GM10847 (cell line): ENCODE results near the gene FERMT1.

Experiments used
- POLR2A ChIP-seq: IDR thresholded peaks from 2 replicates; pipeline ENCODE4 v1.6.1; 2011; ENCODE audit not compliant: insufficient read length; ENCODE audit errors: extremely low read depth

Gene FERMT1, protein sequence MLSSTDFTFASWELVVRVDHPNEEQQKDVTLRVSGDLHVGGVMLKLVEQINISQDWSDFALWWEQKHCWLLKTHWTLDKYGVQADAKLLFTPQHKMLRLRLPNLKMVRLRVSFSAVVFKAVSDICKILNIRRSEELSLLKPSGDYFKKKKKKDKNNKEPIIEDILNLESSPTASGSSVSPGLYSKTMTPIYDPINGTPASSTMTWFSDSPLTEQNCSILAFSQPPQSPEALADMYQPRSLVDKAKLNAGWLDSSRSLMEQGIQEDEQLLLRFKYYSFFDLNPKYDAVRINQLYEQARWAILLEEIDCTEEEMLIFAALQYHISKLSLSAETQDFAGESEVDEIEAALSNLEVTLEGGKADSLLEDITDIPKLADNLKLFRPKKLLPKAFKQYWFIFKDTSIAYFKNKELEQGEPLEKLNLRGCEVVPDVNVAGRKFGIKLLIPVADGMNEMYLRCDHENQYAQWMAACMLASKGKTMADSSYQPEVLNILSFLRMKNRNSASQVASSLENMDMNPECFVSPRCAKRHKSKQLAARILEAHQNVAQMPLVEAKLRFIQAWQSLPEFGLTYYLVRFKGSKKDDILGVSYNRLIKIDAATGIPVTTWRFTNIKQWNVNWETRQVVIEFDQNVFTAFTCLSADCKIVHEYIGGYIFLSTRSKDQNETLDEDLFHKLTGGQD

DNA sequence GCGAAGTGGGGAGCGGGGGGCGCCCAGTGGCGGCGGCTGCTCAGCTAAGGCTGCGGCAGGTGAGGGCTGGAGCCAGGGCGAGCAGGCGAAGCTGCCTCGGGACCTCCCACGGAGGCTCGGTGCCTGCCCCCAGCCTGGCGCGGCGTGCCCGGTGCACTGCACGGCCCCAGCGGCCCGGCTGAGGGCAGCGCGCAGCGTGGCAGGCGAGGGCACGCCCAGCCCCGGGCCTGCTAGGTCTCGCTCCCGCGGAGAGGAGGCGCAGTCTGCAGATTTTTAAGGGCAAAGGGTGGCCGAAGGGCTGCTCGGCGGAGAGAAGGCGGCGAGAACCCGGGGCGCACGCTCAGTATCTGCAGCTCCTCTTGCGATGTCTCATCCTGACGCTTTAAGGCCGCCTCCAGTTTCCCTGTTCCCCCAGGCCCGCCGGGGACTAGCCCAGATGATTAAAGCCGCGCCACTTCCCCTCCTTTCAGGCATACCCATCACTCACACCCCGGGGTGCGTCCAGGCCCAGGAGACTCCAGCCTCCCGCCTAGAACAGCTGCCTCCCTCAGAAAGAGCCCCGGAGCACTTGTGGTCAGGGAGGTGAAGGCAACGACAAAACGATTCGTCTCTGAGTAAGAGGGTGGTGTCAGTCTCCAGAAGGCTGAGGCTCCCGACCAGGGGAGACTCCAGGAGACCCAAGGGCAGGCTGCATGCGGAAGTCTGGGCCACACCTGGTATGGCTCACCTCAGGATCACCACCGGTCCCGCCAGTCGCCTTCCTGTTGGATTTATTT, at the start of gene FERMT1:
Gene FERMT1, minus strand, starts transcription at position 158 of the 776 bp plus-strand sequence. CDS start 3,476 bp downstream, outside the sequence.
- TF ChIP-seq POLR2A: no peak

DNA sequence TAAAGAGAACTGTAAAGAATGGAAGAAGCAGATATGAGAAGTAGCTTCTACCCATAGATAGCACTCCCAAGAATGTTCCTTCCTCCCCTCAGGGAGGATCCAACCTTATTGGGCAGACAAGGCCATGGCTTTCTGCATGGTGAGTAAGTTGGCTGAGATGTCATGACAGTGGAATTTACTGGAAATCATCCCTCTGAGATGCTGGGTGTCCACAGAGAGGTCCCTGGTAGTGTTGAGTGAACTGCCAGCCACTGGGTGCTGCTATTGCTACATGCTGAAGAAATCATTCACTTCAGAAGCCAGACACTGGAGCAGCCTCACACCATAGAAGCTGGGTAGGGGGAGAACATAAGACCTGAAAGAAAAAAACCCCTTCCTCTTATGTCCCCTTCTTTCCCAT, 46.4 kb upstream of the FERMT1 start:
- no peak for TF ChIP-seq POLR2A

DNA sequence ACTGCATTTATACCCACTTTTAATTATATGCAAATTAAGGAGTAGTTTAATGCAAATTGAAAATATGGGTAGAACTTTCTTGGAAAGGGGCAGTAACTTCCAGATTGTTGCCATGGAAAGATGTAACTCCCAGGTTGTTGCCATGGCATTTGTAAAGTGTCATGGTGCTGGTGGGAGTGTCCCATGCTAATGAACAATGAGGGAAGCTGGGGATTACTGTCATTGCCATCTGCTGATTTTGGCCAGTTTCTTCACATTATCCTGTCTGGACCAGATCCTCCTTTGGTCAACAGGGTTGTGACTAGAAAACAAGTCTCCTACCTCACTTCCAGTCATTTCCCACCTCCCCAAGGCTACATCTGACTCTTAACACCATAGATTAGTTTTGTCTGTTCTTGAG, 45.4 kb upstream of the FERMT1 start:
- no peak for TF ChIP-seq POLR2A

DNA sequence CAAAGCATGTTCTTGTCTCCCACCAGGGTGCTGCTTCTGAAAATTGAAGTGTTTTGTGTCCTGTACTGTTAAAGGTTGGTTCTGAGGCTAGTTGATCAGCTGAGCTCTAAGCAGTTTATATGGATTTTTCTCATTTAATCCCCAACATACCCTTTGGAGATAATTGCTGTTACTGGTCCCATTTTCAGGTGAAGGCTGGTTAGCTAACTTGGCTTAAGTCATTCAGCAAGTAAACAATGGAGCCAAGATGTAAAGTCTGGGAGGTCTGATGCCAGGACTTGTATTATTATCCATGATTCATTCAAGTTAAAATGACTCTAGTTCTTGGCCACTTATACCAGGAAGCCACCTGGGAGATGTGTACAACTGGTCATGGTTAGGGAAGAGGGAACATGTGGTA, 42.5 kb upstream of the FERMT1 start:
- TF ChIP-seq POLR2A: no peak

DNA sequence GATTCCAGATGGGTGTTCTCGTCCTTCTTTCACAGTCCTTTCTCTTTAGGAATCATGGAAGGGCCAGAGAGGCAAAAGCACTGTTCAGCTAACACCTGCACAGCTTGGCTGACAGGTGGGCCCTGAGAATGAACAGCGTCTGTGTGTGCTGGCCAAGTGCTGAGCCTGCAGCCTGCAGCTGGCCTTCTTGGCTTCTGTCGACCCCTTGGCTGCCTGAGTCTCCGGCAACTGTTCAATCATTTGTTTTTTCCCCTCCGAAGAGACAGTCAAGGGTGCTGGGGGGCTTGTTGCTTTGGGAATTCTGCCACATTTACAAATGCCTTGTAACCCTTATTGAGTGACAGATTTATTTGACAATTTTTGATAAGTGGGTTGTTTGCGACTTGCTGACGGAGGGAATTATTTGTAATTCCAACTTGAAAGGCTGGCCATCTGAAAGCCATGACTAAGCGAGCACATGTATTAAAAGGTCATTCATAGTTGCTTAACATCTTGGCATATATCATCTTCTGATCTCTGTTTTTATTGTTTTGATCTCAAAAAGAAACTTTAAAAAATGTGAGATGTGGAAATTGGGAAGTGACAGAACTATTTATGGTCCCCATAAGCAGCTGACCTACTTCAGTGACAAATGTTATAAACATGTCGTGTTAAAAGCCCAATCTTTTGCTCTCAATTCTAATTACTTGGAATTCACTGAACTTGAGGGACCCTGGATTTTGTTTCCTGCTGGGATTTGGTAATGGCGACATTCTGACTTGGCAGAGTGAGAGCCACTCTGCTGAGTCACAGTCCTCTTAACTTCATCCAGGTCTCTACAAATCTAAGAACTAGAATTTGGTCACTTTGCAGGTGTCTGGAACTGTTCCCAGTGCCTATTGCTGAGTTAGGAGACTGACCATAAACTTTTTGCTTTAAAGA, 41.9 kb upstream of the FERMT1 start:
- TF ChIP-seq POLR2A: no peak

DNA sequence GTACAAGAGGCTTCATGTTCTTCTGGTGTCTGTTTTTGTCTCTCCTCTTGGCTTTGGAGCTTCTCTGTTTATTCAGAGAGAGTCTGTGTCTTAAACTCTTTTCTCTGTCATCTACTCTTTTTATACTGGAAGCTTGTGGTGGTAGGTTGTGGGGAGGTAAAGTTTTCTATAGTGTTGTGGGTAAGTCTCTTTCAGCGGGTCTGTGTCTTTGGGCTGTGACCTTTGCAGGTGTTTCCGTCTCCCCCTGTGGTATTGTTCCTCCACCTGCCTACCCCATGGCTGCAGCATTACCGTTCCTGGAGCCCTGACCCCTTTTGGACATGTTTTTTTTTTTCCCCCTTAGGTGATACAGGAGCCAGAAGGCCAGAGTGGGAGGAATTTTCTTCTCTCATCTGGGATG, 37.9 kb upstream of the FERMT1 start:
- TF ChIP-seq POLR2A: no peak

DNA sequence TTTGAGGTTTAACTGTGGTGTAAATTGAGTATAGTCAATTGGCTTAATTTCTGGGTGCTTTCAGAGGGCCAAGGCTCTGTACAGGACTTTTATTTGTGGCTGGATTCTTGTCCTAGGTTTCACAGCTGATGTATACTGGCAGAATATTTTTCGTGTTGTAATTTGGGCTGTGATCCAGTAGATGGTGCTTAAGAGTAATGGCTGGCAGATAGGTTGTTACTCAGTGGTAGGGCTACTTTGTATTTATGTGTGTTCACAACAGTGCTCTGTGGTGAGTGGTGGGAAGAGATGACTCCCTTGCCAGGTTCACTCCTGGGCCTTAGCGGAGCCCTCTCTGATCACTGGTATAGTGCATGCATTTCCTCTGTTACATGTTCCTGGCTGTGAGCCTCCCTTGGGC, 34.5 kb upstream of the FERMT1 start:
- TF ChIP-seq POLR2A: no peak

DNA sequence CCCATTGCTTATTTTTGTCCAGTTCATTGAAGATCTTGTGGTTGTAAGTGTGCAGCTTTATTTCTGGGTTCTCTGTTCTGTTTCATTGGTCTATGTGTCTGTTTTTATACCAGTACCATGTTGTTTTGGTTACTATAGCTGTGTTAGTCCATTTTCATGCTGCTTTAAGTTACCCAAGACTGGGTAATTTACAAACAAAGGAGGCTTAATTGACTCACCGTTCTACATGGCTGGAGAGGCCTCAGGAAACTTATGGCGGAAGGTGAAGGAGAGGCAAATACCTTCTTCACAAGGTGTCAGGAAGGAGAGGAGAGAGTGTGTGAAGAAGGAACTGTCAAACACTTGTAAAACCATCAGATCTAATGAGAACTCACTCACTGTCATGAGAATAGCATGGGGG, 29.9 kb upstream of the FERMT1 start:
- TF ChIP-seq POLR2A: no peak

DNA sequence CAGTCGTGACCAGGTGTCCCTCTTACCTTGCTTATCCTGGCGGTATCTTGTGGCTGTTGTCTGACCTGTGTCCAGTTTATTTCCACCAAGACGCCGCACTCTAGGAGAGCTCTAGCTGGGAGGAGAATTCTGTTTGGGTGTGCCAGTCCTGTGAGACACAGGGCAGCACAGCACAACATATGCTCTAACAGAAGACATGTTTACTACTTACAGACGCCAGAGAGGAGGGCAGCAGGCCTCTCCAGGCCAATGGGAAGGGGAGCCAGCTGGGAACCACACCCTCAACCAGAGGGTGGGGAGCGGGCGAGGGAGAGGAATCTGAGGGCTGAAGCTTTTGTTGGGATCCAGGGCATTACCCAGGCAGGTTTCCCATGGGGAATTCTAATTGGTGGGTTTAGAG, 25.2 kb upstream of the FERMT1 start:
- TF ChIP-seq POLR2A: no peak

DNA sequence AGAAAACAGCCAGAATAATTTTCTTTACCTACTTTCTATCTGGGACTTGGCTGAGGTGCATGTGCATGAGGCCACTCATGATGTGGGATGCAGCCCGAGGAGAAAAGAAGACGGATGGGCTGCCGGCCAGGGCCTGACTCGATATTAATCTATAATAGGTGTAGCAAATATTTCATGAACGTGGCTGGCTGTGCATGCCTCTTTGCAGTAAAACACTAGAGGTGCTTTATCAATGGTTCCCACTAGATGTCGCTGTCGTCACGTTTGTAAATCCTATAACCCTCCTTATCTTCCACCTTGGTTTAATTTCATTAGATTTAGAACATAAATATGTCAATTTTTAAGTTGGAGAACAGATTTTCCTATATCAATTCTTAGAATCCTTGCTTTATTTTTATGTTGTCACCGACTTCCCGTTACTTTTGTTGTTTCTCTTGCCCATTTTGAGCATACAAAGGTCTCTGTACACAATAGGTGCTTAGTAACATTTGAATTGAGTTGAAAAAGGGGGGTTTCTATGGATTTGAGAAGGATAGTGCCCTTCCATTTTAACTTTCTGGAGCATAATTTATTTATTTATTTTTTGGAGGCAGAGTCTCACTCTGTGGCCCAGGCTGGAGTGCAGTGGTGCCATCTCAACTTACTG, 19.6 kb upstream of the FERMT1 start:
- no peak for TF ChIP-seq POLR2A

DNA sequence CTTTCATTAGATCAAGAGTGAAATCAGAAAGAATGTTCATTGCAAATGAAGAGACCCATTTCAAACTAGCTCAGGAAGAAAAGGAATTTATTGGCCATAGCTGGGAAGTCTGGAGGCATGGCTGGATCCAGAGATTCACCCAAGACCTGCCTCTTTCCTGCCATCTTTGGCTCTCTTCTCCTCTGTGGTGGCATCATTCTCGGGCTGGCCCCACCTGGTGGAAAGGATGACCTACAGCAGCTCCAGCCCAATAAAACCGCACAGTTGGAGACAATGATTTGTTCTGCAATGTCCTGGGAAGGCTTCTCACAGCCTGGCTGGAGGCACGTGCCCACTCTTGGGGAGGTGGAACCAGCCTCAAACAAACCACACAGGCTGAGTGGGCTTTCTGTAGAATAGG, 18.1 kb upstream of the FERMT1 start:
- TF ChIP-seq POLR2A: no peak

DNA sequence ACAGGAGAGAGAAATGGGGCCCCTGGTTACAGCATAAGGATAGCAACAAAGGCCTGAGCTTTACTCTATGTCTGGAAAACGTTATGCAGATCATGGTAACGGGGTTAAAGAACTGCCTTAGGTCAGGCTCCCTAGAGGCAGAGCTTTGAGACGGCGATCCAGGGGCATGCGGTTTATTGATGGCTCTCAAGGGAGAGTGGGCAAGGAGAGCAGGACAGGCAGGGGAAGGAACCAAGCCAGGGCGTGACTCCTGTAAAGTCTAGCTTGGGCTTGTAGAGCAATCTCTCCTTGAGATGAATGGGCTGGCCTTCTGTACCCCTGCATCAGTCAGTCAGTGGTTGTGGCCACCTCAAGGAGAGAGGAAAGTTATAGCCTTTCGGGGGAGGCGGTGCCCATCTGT, 12.5 kb upstream of the FERMT1 start:
- no peak for TF ChIP-seq POLR2A

DNA sequence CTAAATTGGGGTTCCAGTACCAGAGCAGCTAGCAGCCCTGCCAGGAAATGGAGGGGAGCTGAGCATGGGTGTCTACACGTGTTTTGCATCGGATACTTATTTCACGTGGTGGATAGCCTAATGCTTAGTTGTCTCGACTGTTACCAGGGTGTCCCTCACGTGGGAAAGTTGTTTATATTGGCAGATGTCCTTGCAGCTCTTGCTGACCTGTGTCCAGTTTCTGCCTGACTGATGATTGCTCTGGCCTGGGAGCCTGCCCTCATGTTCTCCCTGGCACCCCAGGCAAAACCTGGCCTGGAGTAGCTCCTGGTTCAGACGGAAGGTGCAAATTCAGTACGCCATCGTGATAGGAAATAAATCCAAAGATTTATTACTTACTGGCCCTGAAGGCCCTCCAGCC, 11.8 kb upstream of the FERMT1 start:
- TF ChIP-seq POLR2A: no peak

DNA sequence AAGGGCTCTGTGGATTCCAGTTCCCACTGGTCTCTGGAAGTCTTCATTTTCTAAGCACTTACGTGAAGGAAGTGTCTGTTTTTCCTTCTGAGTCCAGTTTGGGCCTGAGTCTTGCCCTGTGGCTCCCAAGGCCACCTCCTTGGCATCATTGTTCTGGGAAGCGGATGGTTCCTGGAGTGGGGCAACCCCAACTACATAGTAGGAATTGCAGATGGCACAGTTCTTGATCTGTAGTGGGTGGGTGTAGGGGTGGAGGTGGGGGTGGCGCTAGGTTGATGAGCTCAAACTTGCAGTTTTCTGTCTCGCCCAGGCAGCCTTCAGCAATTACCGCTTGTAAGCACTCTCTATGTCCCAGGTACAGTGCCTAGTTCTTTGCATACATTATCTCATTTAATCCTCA, 7.2 kb upstream of the FERMT1 start:
- no peak for TF ChIP-seq POLR2A
